ENCODE data around the gene ZDHHC6.

Gene ZDHHC6

GRCh38 chr10:112429654-112430230, 17.0 kb downstream of the ZDHHC6 start:
- H3K4me3 ChIP-seq (ENCODE audit: low read depth, low read length), result no peak overlapping the region
- in situ Hi-C loops (cut with HindIII; ENCODE audit: low sequenced_read_pairs), result no loop called here
- DNase-seq (ENCODE audit: low read depth), result no peak
- TF ChIP-seq, protein P1, sequence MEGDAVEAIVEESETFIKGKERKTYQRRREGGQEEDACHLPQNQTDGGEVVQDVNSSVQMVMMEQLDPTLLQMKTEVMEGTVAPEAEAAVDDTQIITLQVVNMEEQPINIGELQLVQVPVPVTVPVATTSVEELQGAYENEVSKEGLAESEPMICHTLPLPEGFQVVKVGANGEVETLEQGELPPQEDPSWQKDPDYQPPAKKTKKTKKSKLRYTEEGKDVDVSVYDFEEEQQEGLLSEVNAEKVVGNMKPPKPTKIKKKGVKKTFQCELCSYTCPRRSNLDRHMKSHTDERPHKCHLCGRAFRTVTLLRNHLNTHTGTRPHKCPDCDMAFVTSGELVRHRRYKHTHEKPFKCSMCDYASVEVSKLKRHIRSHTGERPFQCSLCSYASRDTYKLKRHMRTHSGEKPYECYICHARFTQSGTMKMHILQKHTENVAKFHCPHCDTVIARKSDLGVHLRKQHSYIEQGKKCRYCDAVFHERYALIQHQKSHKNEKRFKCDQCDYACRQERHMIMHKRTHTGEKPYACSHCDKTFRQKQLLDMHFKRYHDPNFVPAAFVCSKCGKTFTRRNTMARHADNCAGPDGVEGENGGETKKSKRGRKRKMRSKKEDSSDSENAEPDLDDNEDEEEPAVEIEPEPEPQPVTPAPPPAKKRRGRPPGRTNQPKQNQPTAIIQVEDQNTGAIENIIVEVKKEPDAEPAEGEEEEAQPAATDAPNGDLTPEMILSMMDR (IDR thresholded peaks at IDR 0.05; ENCODE audit: low read depth, low read length, missing control alignments), result no peak

- no peak for DNase-seq (ENCODE audit: low read depth)
- in situ Hi-C loops (cut with HindIII; ENCODE audit: low sequenced_read_pairs), result no loop called here
- no peak overlapping the region for H3K4me3 ChIP-seq (ENCODE audit: low read depth, low read length)
- TF ChIP-seq, protein P1 (IDR thresholded peaks at IDR 0.05; ENCODE audit: low read depth, low read length, missing control alignments), result no peak
These were observed 17.6 kb downstream of the ZDHHC6 start for GRCh38 chr10:112429147-112429546.

DNA sequence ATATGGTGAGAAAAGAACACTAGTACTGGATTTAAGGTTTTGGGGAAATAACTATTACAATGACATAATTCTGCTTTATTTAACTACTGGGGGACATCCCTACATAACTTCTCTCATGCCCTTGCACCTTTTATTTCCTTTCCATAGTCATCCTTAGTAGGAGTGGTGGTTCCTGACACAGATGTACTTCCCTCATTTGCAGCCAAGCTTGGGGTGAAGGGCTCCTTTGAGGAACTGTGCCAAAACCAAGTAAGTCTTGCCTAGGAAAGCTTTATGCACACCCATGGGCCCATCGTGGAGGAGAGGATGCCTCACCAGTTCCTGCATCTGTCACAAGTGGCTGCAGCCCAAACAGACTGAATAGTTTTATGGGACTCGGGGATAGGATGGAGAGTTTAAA, 20.6 kb downstream of the ZDHHC6 start:
- no peak for DNase-seq (ENCODE audit: low read depth)
- H3K4me3 ChIP-seq (ENCODE audit: low read depth, low read length), result no peak overlapping the region
- in situ Hi-C loops (cut with HindIII; ENCODE audit: low sequenced_read_pairs), result no loop called here
- TF ChIP-seq, protein P1 (IDR thresholded peaks at IDR 0.05; ENCODE audit: low read depth, low read length, missing control alignments), result no peak

GRCh38 chr10:112424651-112425050, 22.1 kb downstream of the ZDHHC6 start:
- TF ChIP-seq, protein P1 (IDR thresholded peaks at IDR 0.05; ENCODE audit: low read depth, low read length, missing control alignments), result no peak
- no peak overlapping the region for H3K4me3 ChIP-seq (ENCODE audit: low read depth, low read length)
- in situ Hi-C loops (cut with HindIII; ENCODE audit: low sequenced_read_pairs), result no loop called here
- no peak for DNase-seq (ENCODE audit: low read depth)

DNA sequence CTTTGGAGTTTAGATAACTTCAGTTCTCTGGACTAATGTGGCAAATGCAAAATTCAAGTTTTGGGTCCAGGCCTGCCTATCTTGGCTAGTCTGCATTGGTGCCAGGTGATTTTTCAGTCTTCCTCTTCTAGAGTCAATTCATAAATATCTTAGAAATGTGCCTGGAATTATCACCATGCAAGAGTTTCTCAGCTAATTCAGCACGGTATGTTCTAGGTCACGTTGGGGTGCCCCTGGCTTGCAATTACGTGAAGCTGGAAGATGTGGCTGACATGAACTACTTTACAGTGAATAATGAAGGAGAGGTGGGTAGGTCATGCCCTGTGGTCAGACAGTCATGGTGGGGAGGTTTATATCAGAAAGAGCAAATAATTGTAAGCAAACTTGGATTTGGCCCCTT, 25.0 kb downstream of the ZDHHC6 start:
- H3K4me3 ChIP-seq (ENCODE audit: low read depth, low read length), result no peak overlapping the region
- DNase-seq (ENCODE audit: low read depth), result no peak
- in situ Hi-C loops (cut with HindIII; ENCODE audit: low sequenced_read_pairs), result no loop called here
- TF ChIP-seq, protein P1 (IDR thresholded peaks at IDR 0.05; ENCODE audit: low read depth, low read length, missing control alignments), result no peak

- TF ChIP-seq, protein P1 (IDR thresholded peaks at IDR 0.05; ENCODE audit: low read depth, low read length, missing control alignments), result no peak
- in situ Hi-C loops (cut with HindIII; ENCODE audit: low sequenced_read_pairs), result no loop called here
- no peak overlapping the region for H3K4me3 ChIP-seq (ENCODE audit: low read depth, low read length)
- no peak for DNase-seq (ENCODE audit: low read depth)
These were observed 34.0 kb downstream of the ZDHHC6 start for GRCh38 chr10:112412696-112413095.
